IPS-11a (cell line): ENCODE measurements around the gene KRTAP5-4.
"Not testable (repeated sequence)": the region's sequence is repeated elsewhere in the genome, so short reads cannot be mapped to it uniquely, and the experiment has no call there.

Experiments
- H3K4me3 ChIP-seq: one replicate; pipeline ENCODE4 v1.5.1; 2013; ENCODE audit warnings: low read depth, low read length, control low read depth

The KRTAP5-4 gene

DNA sequence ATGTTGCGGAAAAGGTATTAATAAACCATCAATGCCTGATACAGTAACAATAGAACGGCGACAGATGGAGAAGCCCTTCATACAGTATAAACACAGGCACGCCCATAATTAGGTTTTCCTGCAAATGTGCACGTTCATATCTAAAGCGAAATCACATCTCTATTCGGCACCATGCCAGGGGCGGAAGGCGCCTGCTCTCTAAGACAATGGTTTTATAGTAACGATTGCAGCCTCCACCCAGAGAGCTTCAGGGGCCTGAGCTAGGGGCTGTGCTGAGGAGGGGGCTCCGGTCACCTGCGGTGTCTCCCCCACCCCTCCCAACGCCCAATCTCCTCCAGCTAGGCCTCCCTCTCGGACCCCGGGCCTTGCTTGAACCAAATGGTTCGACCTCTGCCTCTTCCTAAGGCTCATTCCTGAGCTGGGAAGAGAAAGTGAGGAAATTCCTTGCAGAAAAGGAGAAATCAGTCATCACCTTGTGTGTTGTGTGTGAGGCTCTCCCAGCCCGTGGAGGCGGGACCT, 17.2 kb upstream of the KRTAP5-4 start:
- H3K4me3 ChIP-seq, result no peak overlapping the region

DNA sequence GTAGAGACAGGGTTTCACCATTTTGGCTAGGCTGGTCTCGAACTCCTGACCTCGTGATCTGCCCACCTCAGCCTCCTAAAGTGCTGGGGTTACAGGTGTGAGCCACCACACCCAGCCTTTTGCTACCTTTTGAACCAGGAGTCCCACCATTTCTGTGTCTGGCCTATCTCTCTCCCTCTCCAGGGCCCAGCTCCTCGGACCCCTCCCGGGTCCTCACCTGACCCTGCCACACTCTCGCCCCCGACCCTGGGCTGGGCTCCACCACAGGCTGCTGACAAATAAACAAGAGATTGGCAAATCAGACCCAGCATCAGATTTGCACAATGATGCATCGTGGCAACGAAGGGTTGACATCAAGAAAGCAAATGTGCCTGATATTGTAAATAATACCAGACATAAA, 16.4 kb upstream of the KRTAP5-4 start:
- no peak overlapping the region for H3K4me3 ChIP-seq

DNA sequence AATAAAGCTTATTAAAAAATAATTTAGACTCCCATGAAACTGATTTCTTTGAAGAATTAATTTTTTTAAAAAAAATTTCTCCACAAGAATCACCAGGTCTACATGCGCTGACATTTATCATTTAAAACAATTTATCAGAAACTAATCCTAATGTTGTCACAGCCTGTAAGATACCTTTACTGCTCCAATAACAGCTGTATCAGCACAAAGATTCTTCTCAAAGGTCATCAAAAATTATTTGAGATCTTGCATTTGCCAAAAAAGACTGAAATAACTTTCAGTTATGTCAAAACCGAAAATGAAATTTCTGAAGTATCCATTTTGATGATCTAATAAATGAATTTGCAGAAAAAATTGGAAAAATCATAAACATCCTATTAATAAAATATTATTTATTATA, 15.7 kb upstream of the KRTAP5-4 start:
- no peak overlapping the region for H3K4me3 ChIP-seq

DNA sequence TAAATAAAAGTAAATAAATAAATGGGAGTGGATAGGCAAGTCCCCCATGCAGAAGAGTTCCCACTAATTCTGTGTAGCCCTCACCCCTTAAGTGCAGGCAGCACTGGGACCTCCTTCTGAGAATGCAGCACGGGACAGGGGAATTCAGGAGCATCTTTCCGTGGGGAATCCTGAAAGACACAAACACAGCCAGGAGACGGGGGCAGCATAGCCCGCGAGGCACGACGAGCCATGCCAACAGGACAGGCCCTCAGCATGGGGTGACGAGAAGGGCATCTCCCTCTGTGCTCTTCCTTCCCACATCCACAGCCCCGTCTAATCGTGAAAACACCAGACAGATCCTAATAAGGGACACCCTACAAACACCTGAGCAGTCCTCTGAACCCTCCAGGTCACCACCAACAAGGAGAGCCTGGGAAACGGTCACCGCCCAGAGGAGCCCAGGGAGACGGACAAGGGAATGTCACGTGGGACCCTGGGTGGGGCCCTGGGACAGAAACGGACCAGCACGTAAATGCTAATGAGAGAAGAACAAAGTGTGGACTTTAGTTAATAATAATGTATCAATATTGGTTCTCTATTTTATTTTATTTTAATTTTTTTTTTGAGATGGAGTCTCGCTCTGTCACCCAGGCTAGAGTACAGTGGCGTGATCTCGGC, 14.5 kb upstream of the KRTAP5-4 start:
- H3K4me3 ChIP-seq, result no peak overlapping the region

DNA sequence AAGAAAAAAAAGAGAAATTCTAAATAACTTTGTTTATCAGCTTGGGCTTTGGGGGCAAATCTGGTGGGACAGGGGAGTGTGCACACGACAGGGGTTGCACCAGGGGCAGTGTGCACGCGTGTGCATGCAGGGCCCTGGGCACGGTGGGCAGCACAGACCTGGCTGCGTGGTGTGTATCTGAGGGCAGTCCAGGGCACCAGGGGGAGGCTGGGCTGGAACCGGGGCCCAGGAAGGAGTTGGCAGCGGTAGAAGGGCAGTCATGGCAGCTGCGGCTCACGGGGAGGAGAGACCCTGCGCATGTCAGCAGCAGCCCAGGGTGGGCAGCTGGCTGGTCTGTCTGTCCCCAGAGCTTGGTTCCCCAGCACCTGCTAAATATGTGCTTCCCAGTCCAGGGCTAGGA, 11.9 kb upstream of the KRTAP5-4 start:
- H3K4me3 ChIP-seq, result no peak overlapping the region

DNA sequence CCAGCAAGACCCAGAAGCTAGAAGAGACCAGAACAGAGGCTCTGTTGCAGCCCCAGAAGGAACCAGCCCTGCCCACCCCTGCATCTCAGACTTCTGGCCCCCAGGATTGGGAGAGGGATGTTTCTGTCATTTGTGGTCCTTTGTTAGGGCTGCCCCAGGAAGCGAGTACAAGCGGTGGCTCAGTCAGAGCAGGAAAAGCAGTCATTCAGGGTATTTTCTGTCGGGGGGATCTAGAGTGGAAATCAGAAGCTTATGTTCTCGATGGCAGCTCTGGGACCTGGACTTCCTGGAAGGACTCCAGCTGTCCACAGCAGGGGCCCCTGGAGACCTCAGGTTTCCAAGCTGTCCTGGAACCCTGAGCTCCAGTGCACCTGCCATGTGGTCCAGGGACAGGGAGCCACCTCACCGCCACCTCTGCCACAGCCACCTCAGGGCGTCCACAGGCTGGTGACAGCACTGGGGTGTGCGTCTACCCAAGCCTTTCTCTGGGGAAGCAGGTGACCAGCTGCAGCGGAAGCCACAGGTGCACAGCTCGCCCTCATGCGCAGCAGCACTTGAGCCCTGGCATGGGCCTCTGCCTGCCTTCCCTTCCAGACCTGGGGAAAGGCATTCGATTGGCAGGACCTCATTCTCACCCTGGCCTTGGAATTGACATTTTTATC, 10.2 kb upstream of the KRTAP5-4 start:
- no peak overlapping the region for H3K4me3 ChIP-seq

DNA sequence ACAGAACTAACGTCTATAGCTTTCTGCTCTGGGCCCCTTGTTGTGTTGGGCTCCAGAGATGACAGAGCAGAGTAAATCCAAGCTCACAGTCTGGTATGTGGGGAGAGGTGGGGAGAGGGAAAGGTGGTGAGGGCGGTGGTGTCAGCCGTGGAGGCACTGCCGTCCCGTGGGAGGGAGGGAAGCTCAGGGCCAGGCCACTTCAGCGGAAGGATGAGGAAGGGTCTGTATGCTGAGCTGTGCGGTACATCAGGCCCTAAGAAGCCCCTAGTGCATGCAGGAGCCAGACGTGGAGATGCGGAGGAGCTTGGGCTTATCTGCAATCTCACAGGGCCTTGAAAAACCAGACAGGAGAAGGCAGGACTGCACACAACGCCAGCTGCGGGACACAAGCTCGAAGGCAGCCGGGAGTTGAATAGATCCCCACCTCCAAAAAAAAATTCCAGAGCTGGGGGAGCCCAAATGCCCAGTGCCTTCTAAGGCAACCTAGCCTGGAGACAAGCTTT, 9.2 kb upstream of the KRTAP5-4 start:
- H3K4me3 ChIP-seq, result no peak overlapping the region

DNA sequence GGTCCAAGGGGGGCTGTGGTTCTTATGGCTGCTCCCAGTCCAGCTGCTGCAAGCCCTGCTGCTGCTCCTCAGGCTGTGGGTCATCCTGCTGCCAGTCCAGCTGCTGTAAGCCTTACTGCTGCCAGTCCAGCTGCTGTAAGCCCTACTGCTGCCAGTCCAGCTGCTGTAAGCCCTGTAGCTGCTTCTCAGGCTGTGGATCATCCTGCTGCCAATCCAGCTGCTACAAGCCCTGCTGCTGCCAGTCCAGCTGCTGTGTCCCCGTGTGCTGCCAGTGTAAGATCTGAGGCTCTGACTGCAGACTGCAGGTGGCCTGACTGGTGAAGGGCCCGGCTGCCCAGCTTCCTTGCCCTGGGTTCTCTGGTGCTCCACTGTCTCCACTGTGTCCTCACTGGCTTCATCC, 8.3 kb upstream of the KRTAP5-4 start:
- H3K4me3 ChIP-seq, result no peak overlapping the region

DNA sequence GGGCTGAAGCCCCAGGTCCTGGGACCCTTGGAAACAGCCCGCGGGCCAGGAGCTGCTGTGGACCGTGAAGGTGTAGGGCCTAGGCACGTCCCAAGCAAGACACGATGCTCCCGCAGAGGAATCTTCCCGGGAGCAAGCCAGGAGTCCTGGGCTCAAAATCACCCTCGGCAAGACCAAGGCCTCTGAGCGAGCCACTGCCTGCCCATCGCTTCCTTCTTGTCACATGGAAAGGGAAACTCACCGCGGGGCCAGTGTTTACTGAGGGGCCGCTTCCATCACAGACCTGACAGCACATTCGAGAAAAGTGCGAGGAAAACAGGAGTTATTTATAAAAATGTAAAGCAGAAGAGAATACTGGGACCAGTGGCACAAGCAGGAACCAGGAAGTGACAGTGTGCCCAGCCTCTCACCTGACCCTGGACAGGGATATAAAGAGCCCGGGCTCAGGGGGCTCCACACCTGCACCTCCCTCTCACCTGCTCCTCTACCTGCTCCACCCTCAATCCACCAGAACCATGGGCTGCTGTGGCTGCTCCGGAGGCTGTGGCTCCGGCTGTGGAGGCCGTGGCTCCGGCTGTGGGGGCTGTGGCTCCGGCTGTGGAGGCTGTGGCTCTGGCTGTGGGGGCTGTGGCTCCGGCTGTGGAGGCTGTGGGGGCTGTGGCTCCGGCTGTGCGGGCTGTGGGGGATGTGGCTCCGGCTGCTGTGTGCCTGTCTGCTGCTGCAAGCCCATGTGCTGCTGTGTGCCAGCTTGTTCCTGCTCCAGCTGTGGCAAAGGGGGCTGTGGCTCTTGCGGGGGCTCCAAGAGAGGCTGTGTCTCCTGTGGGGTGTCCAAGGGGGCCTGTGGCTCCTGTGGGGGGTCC, 7.6 kb upstream of the KRTAP5-4 start, which contains the start of gene KRTAP5-5:
TSS of gene KRTAP5-5 (plus strand) at position 450 of the 860 bp plus-strand sequence. CDS start at position 516, 66 bp downstream.
- H3K4me3 ChIP-seq, result no peak within 1 kb of the TSS

DNA sequence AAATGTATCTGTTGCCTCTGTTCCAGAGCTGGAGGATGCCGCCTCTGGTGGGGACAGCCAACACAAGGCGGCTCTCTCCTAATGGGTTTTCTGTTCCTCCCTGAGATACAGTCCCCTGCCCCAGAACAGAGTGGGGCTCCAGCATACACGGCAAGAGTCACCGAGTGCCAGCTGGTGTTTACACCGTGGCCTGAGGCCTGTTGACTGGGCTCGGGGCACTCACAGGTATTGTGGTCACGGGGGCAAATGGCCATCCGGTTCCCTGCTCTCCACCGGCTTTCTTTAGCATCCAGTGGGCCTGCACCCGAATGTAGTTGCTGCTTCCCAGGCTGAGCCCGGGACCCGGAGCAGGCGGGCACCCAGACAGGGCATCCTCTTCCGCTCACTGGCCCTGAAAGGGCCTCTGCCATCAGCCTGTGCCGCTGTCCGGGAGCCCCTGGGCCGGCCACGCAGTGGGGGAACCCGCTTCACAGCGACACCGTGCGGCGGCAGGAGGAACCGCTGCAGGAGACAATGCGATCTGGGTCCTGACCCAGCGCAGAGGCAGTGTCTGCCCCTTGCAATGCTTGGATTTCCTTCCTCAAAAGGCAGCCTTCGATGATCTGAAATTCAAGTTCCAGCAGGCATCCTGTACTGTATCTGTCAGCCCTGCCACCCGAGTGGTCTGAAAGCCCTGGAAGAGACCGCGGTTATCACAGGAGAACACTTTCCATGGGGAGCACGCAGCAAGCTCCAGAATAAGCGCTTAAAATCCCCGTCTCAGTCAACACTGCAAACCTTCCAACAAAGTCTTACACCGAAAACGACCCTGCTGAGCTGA, 6.8 kb upstream of the KRTAP5-4 start:
- H3K4me3 ChIP-seq, result no peak overlapping the region

DNA sequence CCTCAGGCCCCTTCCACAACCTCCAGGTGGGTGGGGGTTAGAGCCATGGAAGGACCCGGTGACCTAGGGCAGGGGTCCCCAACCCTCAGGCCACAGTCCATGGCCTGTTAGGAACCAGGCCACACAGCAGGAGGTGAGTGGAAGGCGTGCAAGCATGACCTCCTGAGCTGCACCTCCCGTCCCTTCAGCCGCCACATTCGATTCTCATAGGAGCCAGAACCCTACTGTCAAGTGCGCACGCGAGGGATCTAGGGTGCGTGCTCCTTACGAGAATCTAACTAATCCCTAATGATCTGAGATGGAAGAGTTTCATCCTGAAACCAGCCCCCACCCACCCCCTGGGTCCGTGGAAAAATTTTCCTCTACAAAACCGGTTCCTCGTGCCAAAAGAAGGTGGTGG, 3.6 kb upstream of the KRTAP5-4 start:
- no peak overlapping the region for H3K4me3 ChIP-seq

DNA sequence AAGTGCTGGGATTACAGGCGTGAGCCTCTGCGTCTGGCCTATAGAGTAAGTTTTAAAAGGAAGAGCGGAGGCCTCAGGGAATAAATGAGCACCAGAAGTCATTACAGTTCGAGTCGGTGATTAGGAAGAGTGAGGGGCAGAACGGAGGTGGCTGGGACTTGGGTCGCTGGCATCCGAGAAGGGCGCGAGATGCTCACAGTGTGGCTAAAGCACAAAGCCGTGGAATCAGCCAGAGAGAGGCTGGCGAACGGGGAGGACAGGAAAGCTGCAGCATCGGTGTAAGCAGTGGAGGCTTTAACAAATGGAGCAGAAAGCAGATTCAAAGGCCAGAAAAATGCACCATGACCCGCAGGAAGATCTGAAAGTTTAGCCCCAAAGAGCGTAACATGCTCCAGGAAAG, 2.7 kb upstream of the KRTAP5-4 start:
- H3K4me3 ChIP-seq, result no peak overlapping the region

DNA sequence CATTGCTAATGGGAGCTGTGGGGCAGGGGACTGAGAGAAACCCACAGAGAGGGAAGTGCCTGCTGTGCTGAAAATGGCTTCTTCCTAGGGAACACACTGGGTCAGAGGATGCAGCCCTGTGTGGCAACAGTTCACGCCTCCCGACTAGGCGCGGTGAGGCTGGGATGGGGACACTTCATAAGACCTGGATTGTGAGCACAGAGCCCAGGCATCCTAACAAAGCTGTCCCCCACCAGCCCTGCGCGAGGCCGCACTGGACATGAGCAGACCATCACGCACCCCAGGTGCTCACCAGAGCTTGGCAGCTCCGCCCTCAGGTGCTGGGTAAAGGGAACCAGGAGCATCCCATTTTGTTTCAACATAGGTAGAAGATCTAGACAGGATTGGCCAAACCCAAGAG, 1.8 kb upstream of the KRTAP5-4 start:
- H3K4me3 ChIP-seq, result no peak overlapping the region

DNA sequence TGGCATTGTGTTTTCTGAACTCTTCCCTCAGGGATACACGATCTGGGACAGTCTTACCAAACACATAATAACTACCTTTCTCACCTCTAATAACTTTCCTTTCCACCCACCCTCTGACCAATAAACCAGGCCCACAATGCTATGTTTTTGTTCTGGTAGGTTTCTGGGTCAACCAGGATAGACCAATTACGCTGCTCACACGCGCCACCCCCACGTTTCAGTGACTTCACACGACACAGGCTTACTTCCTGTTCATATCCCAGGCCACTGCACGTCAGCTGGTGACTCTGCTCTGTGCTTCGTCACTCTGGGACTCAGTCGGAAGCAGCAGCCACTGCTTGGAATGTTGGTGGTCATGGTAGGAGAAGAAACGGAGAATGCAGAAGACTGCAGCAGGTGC, 2.5 kb downstream of the KRTAP5-4 start:
- H3K4me3 ChIP-seq, result no peak overlapping the region

DNA sequence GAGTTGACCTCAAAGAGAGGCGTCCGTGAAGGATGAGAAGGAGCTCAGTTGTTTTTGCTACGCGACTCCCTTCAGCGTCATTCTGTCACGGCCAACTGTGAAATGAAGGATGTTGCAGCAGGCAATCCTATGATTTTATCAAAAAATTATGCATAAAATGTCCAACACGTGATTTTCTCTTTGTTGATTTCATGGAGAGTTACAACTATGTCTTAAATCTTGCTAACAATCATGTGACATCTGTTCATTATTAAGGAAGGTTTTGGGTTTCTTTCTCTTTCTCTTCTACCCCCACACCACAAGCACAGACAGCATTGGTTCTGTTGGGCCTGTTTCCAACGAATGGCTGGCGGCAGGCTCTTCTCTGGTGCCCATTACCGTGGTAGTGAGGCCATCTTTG, 3.7 kb downstream of the KRTAP5-4 start:
- H3K4me3 ChIP-seq, result no peak overlapping the region

DNA sequence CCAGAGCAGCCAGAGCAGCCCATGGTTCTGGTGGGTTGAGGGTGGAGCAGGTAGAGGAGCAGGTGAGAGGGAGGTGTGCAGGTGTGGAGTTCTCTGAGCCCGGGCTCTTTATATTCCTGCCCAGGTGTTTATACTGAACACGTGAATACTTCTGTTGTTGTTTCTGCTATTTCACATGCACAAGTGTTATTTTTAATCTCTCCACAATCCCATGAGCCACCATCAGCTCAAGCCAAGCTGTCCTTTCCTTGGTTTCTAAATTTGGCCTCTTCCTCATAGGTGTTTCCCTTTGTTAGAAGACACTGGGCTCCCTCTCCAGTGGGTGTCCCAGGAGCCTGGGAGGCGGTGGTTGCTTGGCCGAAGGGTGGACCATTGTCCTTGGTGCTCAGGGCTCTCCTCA, 13.6 kb downstream of the KRTAP5-4 start, which contains the start of gene KRTAP5-3:
TSS of gene KRTAP5-3 (minus strand) at position 101 of the 400 bp plus-strand sequence. CDS start at position 23, 78 bp downstream.
- no peak within 1 kb of the TSS for H3K4me3 ChIP-seq

DNA sequence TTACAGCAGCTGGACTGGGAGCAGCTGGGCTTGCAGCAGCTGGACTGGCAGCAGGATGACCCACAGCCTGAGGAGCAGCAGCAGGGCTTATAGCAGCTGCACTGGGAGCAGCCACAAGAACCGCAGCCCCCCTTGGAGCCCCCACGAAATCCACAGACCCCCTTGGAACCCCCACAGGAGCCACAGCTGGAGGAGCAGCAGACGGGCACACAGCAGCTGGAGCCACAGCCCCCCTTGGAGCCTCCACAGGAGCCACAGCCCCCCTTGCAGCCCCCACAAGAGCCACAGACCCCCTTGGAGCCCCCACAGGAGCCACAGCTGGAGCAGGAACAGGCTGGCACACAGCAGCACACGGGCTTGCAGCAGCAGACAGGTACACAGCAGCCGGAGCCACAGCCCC, 14.0 kb downstream of the KRTAP5-4 start:
- not testable (repeated sequence) for H3K4me3 ChIP-seq

DNA sequence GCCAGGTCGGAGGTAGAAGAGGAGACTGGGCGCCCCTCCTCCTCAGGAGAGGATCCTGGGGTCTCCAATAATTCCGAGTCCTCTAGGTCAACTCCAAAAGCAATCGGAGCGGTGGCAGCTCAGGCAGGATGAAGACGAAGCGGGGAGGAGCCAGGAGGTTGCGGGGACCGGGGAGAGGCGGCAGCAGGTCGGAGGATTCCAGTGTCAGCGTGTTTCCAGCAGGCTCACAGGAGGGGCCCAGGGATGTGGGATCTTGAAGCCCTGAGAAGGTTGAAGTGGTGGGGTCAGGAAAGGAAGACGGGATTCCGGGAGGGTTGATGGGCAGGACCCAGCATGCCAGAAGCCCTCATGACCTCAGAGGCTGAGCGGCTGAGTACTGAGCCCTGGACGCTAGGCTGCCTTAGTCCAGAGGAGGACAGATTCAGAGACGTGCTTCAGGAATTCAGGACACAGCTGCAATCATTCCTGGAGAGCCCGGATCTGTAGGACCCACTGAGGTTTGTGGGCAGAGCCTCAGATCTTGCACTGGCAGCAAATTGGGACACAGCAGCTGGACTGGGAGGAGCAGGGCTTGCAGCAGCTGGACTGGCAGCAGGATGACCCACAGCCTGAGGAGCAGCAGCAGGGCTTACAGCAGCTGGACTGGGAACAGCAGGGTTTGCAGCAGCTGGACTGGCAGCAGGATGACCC, 14.6 kb downstream of the KRTAP5-4 start:
- H3K4me3 ChIP-seq, result not testable (repeated sequence)

DNA sequence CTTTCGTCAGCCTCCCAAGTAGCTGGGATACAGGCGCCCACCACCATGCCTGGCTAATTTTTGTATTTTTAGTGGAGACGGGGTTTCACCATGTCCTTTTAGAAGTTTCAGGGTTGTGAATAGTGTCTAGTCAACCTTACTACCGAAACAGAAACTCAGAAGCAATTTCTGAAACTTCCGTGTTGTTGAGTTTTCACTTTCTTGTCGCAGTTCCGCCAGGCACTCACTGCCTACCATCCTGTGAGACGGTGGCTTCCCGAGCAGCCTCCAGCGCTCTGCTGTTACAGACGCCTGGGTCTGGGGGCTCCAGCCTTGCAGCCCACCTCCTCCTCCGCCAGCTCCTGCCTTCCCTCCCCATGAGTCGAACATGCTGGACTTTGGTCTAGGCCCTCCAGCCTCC, 16.0 kb downstream of the KRTAP5-4 start:
- not testable (repeated sequence) for H3K4me3 ChIP-seq

DNA sequence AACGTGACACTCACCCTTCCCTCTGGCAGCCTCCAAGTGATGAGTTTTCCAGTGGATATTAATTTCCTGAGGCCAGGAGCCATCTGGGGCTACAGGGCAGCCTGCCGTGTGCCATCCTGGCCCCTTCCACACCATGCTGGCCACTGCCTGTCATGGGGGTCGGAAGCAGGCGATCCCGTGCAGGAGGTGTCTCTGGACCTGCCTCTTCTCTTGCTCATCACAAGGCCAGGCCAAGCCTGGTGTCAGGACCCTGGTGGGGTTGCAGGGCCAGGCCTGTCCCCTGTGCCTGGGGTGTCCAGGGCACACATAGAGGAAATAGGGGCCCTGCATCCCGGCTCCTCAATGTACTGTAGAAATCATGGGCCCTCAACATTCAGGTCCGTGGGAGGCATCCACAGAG, 17.2 kb downstream of the KRTAP5-4 start:
- H3K4me3 ChIP-seq, result no peak overlapping the region
